ENCODE data around the gene ZC3H12C. TPM values are rescaled to one million over a fixed set of nuclear protein-coding genes. Genes with fewer than 3 reads are reported as not detected.
A peak's percentile ranks its signal among the peaks of the same experiment; 100 is the strongest.
"Not testable (repeated sequence)": the region's sequence is repeated elsewhere in the genome, so short reads cannot be mapped to it uniquely, and the experiment has no call there.

Gene ZC3H12C
- total and polyA plus RNA-seq, 8 donors, result 1.5 to 9.5 (median 4.1) TPM

- no peaks in the 10 kb centered on the region for H3K9me3 ChIP-seq
- no peaks in the 10 kb centered on the region for H3K4me1 ChIP-seq
- WGBS, 2 donors, result 74 to 76% methylated on average over 6 of the region's 6 CpGs
- DNase-seq (no peak), FAIRE-seq (no peak), ATAC-seq (no peak)
- intact Hi-C loops (cut with DNase I), result loop anchor here in 2 of 3 donors (5.0 to 10.0 kb wide), 2 partner anchors 177 to 235 kb away; no protein-coding TSS in a partner anchor
- no peak overlapping the region for H3K4me3 ChIP-seq
- no peaks in the 10 kb centered on the region for H3K27me3 ChIP-seq
- no peaks in the 10 kb centered on the region for H3K36me3 ChIP-seq
- H3K27ac ChIP-seq, result no peak overlapping the region
- TF ChIP-seq CTCF (IDR thresholded peaks at IDR 0.05), result no peak
These were observed 107.0 kb downstream of the ZC3H12C start for GRCh38 chr11:110200241-110200640.

- H3K36me3 ChIP-seq, result no peaks in the 10 kb centered on the region
- no peaks in the 10 kb centered on the region for H3K9me3 ChIP-seq
- no peaks in the 10 kb centered on the region for H3K4me1 ChIP-seq
- intact Hi-C loops (cut with DNase I), result loop anchor here in 2 of 3 donors (5.0 to 10.0 kb wide), 2 partner anchors 176 to 234 kb away; no protein-coding TSS in a partner anchor
- DNase-seq (no peak), ATAC-seq (no peak), FAIRE-seq (no peak)
- H3K4me3 ChIP-seq, result no peak overlapping the region
- WGBS, 2 donors, result 71 to 85% methylated on average over 10 of the region's 10 CpGs
- TF ChIP-seq CTCF (IDR thresholded peaks at IDR 0.05), result no peak
- no peaks in the 10 kb centered on the region for H3K27me3 ChIP-seq
- no peak overlapping the region for H3K27ac ChIP-seq
These were observed 107.6 kb downstream of the ZC3H12C start for GRCh38 chr11:110200836-110201235.

- no peaks in the 10 kb centered on the region for H3K36me3 ChIP-seq
- ATAC-seq (no peak), DNase-seq (no peak), FAIRE-seq (no peak)
- H3K9me3 ChIP-seq, result no peaks in the 10 kb centered on the region
- TF ChIP-seq CTCF (IDR thresholded peaks at IDR 0.05), result no peak
- H3K27ac ChIP-seq, result no peak overlapping the region
- no peaks in the 10 kb centered on the region for H3K27me3 ChIP-seq
- intact Hi-C loops (cut with DNase I), result loop anchor here in 1 of 3 donors (10.0 kb wide), 1 partner anchor 228 kb away; no protein-coding TSS in a partner anchor
- no peak overlapping the region for H3K4me3 ChIP-seq
- H3K4me1 ChIP-seq, result no peaks in the 10 kb centered on the region
- WGBS, 2 donors, result 92 to 99% methylated on average over 6 of the region's 6 CpGs
These were observed 113.9 kb downstream of the ZC3H12C start for GRCh38 chr11:110207123-110207522.

- FAIRE-seq, H3K9me3 ChIP-seq, H3K27ac ChIP-seq, H3K4me1 ChIP-seq, H3K27me3 ChIP-seq, H3K36me3 ChIP-seq: not testable (repeated sequence)
- 31 to 35% methylated on average over 26 to 29 of the region's 29 CpGs for WGBS, 2 donors
- peak in 2 of 6 donors; percentile 49 to 65 for DNase-seq
- peak overlapping the region in 2 of 4 donors; percentile 37 to 41 for H3K4me3 ChIP-seq
- peak in 1 of 4 donors; percentile 16 for ATAC-seq
- intact Hi-C loops (cut with DNase I), result loop anchor here in 1 of 3 donors (10.0 kb wide), 1 partner anchor 226 kb away; no protein-coding TSS in a partner anchor
These were observed 115.6 kb downstream of the ZC3H12C start for GRCh38 chr11:110208678-110209312.

- H3K9me3 ChIP-seq, H3K4me1 ChIP-seq, H3K36me3 ChIP-seq, H3K27ac ChIP-seq, ATAC-seq, DNase-seq, FAIRE-seq, H3K27me3 ChIP-seq: not testable (repeated sequence)
- 0 to 2% methylated on average over 7 to 9 of the region's 14 CpGs for WGBS, 2 donors
- peak overlapping the region in 2 of 4 donors; percentile 37 to 41 for H3K4me3 ChIP-seq
- intact Hi-C loops (cut with DNase I), result loop anchor here in 1 of 3 donors (10.0 kb wide), 1 partner anchor 225 kb away; no protein-coding TSS in a partner anchor
These were observed 116.1 kb downstream of the ZC3H12C start for GRCh38 chr11:110209313-110209694.
